Lower leg skin (tissue), 3 donors: ENCODE measurements around the gene FOLR3.

Source experiments
- CTCF ChIP-seq, 3 donors: fragments of 450-650 bp; IDR thresholded peaks; one replicate each; pipeline ENCODE4 v1.5.1; 2016; ENCODE audit warnings: antibody characterized with exemption in 3 of 3, mild to moderate bottlenecking in 3 of 3, moderate library complexity in 2 of 3
- POLR2A ChIP-seq, 2 donors: fragments of 450-650 bp; IDR thresholded peaks; one replicate each; pipeline ENCODE4 v1.6.1; 2016 to 2017; ENCODE audit warnings: antibody characterized with exemption in 2 of 2, mild to moderate bottlenecking in 1 of 2, moderate library complexity in 1 of 2

GRCh38 chr11:72102631-72102945, 32.9 kb upstream of the FOLR3 start:
- TF ChIP-seq CTCF (IDR thresholded peaks at IDR 0.05) (no peak), POLR2A (IDR thresholded peaks at IDR 0.05) (no peak)
